Stomach (tissue), 4 donors: ENCODE data around the gene ACOT13.

Experiments
- EP300 ChIP-seq: sonication (generic); formaldehyde crosslinking; IDR thresholded peaks from one replicate; pipeline ENCODE4 v1.6.1; 2017; ENCODE audit warnings: antibody characterized with exemption
- POLR2A ChIP-seq, 4 donors: fragments of 450-650 bp; IDR thresholded peaks; one replicate each; pipeline ENCODE4 v1.6.1; 2016; ENCODE audit warnings: antibody characterized with exemption in 4 of 4, control low read depth in 2 of 4, mild to moderate bottlenecking in 1 of 4, moderate library complexity in 1 of 4
- TF ChIP-seq, protein P1 (sequence below), 7 experiments: fragments of 450-650 bp in 4 of 7; fragments of 200-600 bp in 3 of 7; sonication (generic) in 3 of 7; IDR thresholded peaks; one replicate each; pipeline ENCODE4 v1.5.1; 2016 to 2019; ENCODE audit warnings: antibody characterized with exemption in 7 of 7, control low read depth in 2 of 7, mild to moderate bottlenecking in 1 of 7

DNA sequence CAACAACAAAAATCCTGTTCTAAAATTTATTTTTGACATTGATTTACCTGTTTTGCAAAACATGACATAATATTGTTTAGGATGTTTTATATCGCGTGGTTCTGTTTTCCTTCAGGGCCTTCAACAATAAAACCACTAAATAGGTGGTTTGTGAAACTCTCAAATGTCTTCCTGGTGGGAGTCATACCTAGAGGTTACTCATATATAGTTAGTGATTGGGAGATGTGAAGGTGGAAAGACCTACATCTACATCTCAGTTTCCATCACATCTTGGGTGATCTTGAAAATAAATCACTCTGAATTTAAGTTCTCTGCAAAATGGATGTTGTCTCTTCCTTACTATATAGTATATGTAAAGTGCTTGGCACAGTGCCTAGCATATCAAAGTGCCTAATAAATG, 29.2 kb downstream of the ACOT13 start:
- TF ChIP-seq, protein P1, sequence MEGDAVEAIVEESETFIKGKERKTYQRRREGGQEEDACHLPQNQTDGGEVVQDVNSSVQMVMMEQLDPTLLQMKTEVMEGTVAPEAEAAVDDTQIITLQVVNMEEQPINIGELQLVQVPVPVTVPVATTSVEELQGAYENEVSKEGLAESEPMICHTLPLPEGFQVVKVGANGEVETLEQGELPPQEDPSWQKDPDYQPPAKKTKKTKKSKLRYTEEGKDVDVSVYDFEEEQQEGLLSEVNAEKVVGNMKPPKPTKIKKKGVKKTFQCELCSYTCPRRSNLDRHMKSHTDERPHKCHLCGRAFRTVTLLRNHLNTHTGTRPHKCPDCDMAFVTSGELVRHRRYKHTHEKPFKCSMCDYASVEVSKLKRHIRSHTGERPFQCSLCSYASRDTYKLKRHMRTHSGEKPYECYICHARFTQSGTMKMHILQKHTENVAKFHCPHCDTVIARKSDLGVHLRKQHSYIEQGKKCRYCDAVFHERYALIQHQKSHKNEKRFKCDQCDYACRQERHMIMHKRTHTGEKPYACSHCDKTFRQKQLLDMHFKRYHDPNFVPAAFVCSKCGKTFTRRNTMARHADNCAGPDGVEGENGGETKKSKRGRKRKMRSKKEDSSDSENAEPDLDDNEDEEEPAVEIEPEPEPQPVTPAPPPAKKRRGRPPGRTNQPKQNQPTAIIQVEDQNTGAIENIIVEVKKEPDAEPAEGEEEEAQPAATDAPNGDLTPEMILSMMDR (IDR thresholded peaks at IDR 0.05) = no peak
- TF ChIP-seq POLR2A (IDR thresholded peaks at IDR 0.05) (no peak), EP300 (no peak)
